CD4-positive, alpha-beta T cell (primary cell): ENCODE results near the gene XIST. TPM values are rescaled to one million over a fixed set of nuclear protein-coding genes. Genes with fewer than 3 reads are reported as not detected.

ENCODE experiments used
- ATAC-seq: fragments of 200-7000 bp; cut with Tn5 transposase; one replicate; pipeline ENCODE4 v1.10.0; 2022; ENCODE audit warnings: mild to moderate bottlenecking; ENCODE audit not compliant: poor library complexity
- CTCF ChIA-PET: fragments of 350-600 bp; sonication (Branson Sonifier 250); formaldehyde crosslinking; loops from one replicate; lab custom pipeline; 2021; ENCODE audit warnings: antibody characterized with exemption, inconsistent platforms; lab: Charles Lee
- POLR2A ChIA-PET: fragments of 350-600 bp; sonication (Branson Sonifier 250); formaldehyde crosslinking; loops from one replicate; lab custom pipeline; 2021; ENCODE audit warnings: antibody characterized with exemption, inconsistent platforms; lab: Charles Lee
- DNase-seq, 14 experiments: peaks; one replicate each; pipeline ENCODE4 v3.0.0-alpha.2; 2013 to 2020; ENCODE audit warnings: mixed read lengths in 2 of 14
- H3K27ac ChIP-seq, 2 donors: one replicate each; pipeline versions ENCODE4 v1.5.1 to v1.7.0; 2013; ENCODE audit warnings: low read length in 2 of 2, low read depth in 1 of 2, mild to moderate bottlenecking in 1 of 2
- H3K27me3 ChIP-seq, 2 experiments: 1 replicate in 1 of 2; 2 replicates in 1 of 2; pipeline versions ENCODE4 v1.6.1 to v1.7.0; 2013; ENCODE audit warnings: low read length in 2 of 2, control low read depth in 1 of 2, mild to moderate bottlenecking in 1 of 2, moderate library complexity in 1 of 2; ENCODE audit not compliant: insufficient read depth in 2 of 2, control insufficient read depth in 1 of 2
- H3K36me3 ChIP-seq: one replicate; pipeline ENCODE4 v1.6.1; 2013; ENCODE audit warnings: low read length, control low read depth; ENCODE audit not compliant: insufficient read depth
- H3K4me1 ChIP-seq: one replicate; pipeline ENCODE4 v1.6.1; 2013; ENCODE audit warnings: low read length, control low read depth; ENCODE audit not compliant: insufficient read depth
- H3K4me3 ChIP-seq: one replicate; pipeline ENCODE4 v1.5.1; 2013; ENCODE audit warnings: mild to moderate bottlenecking, low read length, moderate library complexity
- H3K9me3 ChIP-seq, 2 experiments: 1 replicate in 1 of 2; 2 replicates in 1 of 2; pipeline versions ENCODE4 v1.6.1 to v1.7.0; 2013; ENCODE audit warnings: low read length in 2 of 2, mild to moderate bottlenecking in 2 of 2, control low read depth in 1 of 2, moderate library complexity in 1 of 2; ENCODE audit not compliant: control insufficient read depth in 1 of 2, insufficient read depth in 1 of 2
- H3K27ac Mint-ChIP-seq: one replicate; pipeline ENCODE4 v1.8.0; 2020; ENCODE audit warnings: mixed read lengths
- H3K27me3 Mint-ChIP-seq: one replicate; pipeline ENCODE4 v1.8.0; 2021; ENCODE audit warnings: mixed read lengths
- H3K36me3 Mint-ChIP-seq: one replicate; pipeline ENCODE4 v1.8.0; 2021; ENCODE audit warnings: low read depth, mixed read lengths
- H3K4me1 Mint-ChIP-seq: one replicate; pipeline ENCODE4 v1.8.0; 2021; ENCODE audit warnings: low read depth, mixed read lengths
- H3K4me3 Mint-ChIP-seq: one replicate; pipeline ENCODE4 v1.8.0; 2020; ENCODE audit warnings: mild to moderate bottlenecking, mixed read lengths
- H3K9me3 Mint-ChIP-seq: one replicate; pipeline ENCODE4 v1.8.0; 2020; ENCODE audit warnings: mixed read lengths
- intact Hi-C, 2 experiments: fragments of 100-400 bp; cut with DNase I in 1 of 2; cut with micrococcal nuclease in 1 of 2; formaldehyde crosslinking; loops; one replicate each; pipeline versions ENCODE4 v1.15.1 to v1.9.0; 2023 to 2025; cut with DNase I, micrococcal nuclease
- total RNA-seq, 174 experiments: library from RNA in 2 of 174; stranded (reverse) in 2 of 174; gene quantifications; one replicate each; pipeline ENCODE4 v1.2.3 and lab custom pipeline; 2021 to 2026
- TF ChIP-seq, protein P1 (sequence below): fragments of 200-600 bp; IDR thresholded peaks from one replicate; pipeline ENCODE4 v1.8.0; 2022; ENCODE audit warnings: antibody characterized with exemption, mild to moderate bottlenecking

The XIST gene
- total RNA-seq, 2 experiments from 2014 or later: not detected

- Mint-ChIP-seq H3K4me3 (no peak overlapping the region), H3K4me1 (no peaks in the 10 kb centered on the region), H3K36me3 (no peaks in the 10 kb centered on the region), H3K27ac (no peak overlapping the region), H3K27me3 (no peaks in the 10 kb centered on the region), H3K9me3 (no peaks in the 10 kb centered on the region)
- Histone ChIP-seq H3K27ac (no peak overlapping the region), H3K27me3 (peaks cover 0 to 3% of the 10 kb centered on the region in 2 experiments), H3K36me3 (no peaks in the 10 kb centered on the region), H3K9me3 (peaks cover 0 to 3% of the 10 kb centered on the region in 2 experiments), H3K4me1 (no peaks in the 10 kb centered on the region), H3K4me3 (no peak overlapping the region)
- ATAC-seq: no peak
- TF ChIP-seq, protein P1, sequence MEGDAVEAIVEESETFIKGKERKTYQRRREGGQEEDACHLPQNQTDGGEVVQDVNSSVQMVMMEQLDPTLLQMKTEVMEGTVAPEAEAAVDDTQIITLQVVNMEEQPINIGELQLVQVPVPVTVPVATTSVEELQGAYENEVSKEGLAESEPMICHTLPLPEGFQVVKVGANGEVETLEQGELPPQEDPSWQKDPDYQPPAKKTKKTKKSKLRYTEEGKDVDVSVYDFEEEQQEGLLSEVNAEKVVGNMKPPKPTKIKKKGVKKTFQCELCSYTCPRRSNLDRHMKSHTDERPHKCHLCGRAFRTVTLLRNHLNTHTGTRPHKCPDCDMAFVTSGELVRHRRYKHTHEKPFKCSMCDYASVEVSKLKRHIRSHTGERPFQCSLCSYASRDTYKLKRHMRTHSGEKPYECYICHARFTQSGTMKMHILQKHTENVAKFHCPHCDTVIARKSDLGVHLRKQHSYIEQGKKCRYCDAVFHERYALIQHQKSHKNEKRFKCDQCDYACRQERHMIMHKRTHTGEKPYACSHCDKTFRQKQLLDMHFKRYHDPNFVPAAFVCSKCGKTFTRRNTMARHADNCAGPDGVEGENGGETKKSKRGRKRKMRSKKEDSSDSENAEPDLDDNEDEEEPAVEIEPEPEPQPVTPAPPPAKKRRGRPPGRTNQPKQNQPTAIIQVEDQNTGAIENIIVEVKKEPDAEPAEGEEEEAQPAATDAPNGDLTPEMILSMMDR: no peak
- POLR2A ChIA-PET: no interaction called here
- intact Hi-C loops: loop anchor here (5.0 to 10.0 kb wide), 2 partner anchors 693 to 1745 kb away; no protein-coding TSS in a partner anchor
- no peak for DNase-seq
- CTCF ChIA-PET: interaction anchor here (1.2 kb wide), 1 partner anchor 156 kb away, joined by 4 read pairs; no protein-coding TSS in a partner anchor
Measured at GRCh38 chrX:73859622-73860021, 7.1 kb upstream of the XIST start.

DNA sequence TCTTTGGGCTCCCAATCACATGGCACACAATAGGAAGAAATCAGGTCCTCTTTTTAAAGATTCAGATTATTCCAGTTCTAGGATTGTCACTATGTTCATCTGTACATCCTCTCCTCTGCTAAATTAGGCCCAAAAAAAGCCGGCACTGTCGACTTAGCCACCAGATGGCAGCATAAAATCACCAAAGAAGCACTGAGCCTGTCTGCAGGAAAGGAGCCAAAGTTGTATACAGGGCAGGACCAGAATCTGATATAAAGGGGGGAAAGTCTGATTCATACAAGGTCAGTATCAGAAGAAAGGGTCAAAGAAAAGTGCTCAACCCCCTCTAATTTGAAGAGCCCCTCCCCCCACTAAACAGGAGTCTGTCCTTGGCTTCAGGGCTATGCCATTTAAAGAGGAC, 3.0 kb upstream of the XIST start:
- Mint-ChIP-seq H3K9me3 (no peaks in the 10 kb centered on the region), H3K27me3 (no peaks in the 10 kb centered on the region), H3K4me3 (no peak overlapping the region), H3K4me1 (no peaks in the 10 kb centered on the region), H3K36me3 (no peaks in the 10 kb centered on the region), H3K27ac (no peak overlapping the region)
- DNase-seq (peak; percentile 32 to 80 (median 60)), ATAC-seq (peak; percentile 49)
- Histone ChIP-seq H3K4me3 (no peak overlapping the region), H3K27me3 (no peaks in the 10 kb centered on the region), H3K4me1 (no peaks in the 10 kb centered on the region), H3K27ac (no peak overlapping the region), H3K36me3 (no peaks in the 10 kb centered on the region), H3K9me3 (peaks cover 0 to 1% of the 10 kb centered on the region in 2 experiments)
- TF ChIP-seq, protein P1: peak; percentile 56
- intact Hi-C loops: loop anchor here (1.0 to 10.0 kb wide), 5 partner anchors 160 to 1749 kb away; no protein-coding TSS in a partner anchor
- ChIA-PET POLR2A (no interaction called here), CTCF (interaction anchor here (1.0 kb wide), 2 partner anchors 87 to 89 kb away, joined by 3 read pairs; no protein-coding TSS in a partner anchor)

- Histone ChIP-seq H3K36me3 (no peaks in the 10 kb centered on the region), H3K27ac (peak overlapping the region in 1 of 2 donors; percentile 35), H3K9me3 (no peaks in the 10 kb centered on the region), H3K4me1 (no peaks in the 10 kb centered on the region), H3K4me3 (no peak overlapping the region), H3K27me3 (no peaks in the 10 kb centered on the region)
- intact Hi-C loops: loop anchor here in 1 of 2 experiments (10.0 kb wide), 1 partner anchor 1753 kb away; no protein-coding TSS in a partner anchor
- no peaks in the 10 kb centered on the region for H3K9me3 Mint-ChIP-seq
- no peaks in the 10 kb centered on the region for H3K4me1 Mint-ChIP-seq
- H3K27ac Mint-ChIP-seq: no peak overlapping the region
- ATAC-seq: no peak
- CTCF ChIA-PET: no interaction called here
- no peaks in the 10 kb centered on the region for H3K36me3 Mint-ChIP-seq
- POLR2A ChIA-PET: no interaction called here
- no peak overlapping the region for H3K4me3 Mint-ChIP-seq
- TF ChIP-seq, protein P1: no peak
- DNase-seq: no peak
- no peaks in the 10 kb centered on the region for H3K27me3 Mint-ChIP-seq
Measured at GRCh38 chrX:73852022-73852421, 492 bp downstream of the XIST start.
